HepG2 (cell line): ENCODE results near the gene ANKHD1. TPM values are rescaled to one million over a fixed set of nuclear protein-coding genes. Genes with fewer than 3 reads are reported as not detected.
A peak's percentile ranks its signal among the peaks of the same experiment; 100 is the strongest.

Experiments used
- AKNA ChIP-seq: sonication (generic); formaldehyde crosslinking; IDR thresholded peaks from 2 replicates; pipeline ENCODE4 v1.4.0; 2020; ENCODE audit warnings: missing genetic modification reagents, borderline replicate concordance
- ATM ChIP-seq: fragments of 450-650 bp; IDR thresholded peaks from 2 replicates; pipeline ENCODE4 v1.7.1; 2017; ENCODE audit warnings: mild to moderate bottlenecking, borderline replicate concordance
- CAMTA2 ChIP-seq: sonication (generic); formaldehyde crosslinking; IDR thresholded peaks from 2 replicates; pipeline ENCODE4 v1.4.0; 2020; ENCODE audit warnings: mild to moderate bottlenecking, missing genetic modification reagents, borderline replicate concordance
- FOXA3 ChIP-seq: IDR thresholded peaks from 2 replicates; pipeline ENCODE4 v1.6.1; 2016; ENCODE audit warnings: missing genetic modification reagents, missing compliant biosample characterization
- JUN ChIP-seq: sonication (generic); formaldehyde crosslinking; IDR thresholded peaks from 2 replicates; pipeline ENCODE4 v1.4.0; 2020; ENCODE audit warnings: mild to moderate bottlenecking, missing genetic modification reagents
- MXD1 ChIP-seq: sonication (generic); formaldehyde crosslinking; IDR thresholded peaks from 2 replicates; pipeline ENCODE4 v1.4.0; 2020; ENCODE audit warnings: mild to moderate bottlenecking, missing genetic modification reagents
- RFX5 ChIP-seq: IDR thresholded peaks from 2 replicates; pipeline ENCODE4 v1.6.1; 2011; ENCODE audit warnings: low read depth, low read length, improper control_type of control experiment
- SYNCRIP ChIP-seq: fragments of 200-400 bp; formaldehyde crosslinking; IDR thresholded peaks from 2 replicates; pipeline ENCODE4 v1.6.1; 2018; ENCODE audit warnings: mild to moderate bottlenecking, low read depth, low read length; ENCODE audit not compliant: insufficient read depth
- ZBTB49 ChIP-seq: sonication (generic); formaldehyde crosslinking; IDR thresholded peaks from 2 replicates; pipeline ENCODE4 v1.4.0; 2020; ENCODE audit warnings: missing genetic modification reagents, borderline replicate concordance
- ZNF260 ChIP-seq: sonication (generic); formaldehyde crosslinking; IDR thresholded peaks from 2 replicates; pipeline ENCODE4 v1.4.0; 2020; ENCODE audit warnings: missing genetic modification reagents, low read depth, mild to moderate bottlenecking, borderline replicate concordance
- ZNF280B ChIP-seq: sonication (generic); formaldehyde crosslinking; IDR thresholded peaks from 2 replicates; pipeline ENCODE4 v1.5.0; 2020; ENCODE audit warnings: missing genetic modification reagents, mild to moderate bottlenecking, borderline replicate concordance
- ZNF7 ChIP-seq: IDR thresholded peaks from 2 replicates; pipeline ENCODE4 v1.6.1; 2016; ENCODE audit warnings: missing biosample characterization, missing genetic modification reagents
- ZNF737 ChIP-seq: sonication (generic); formaldehyde crosslinking; IDR thresholded peaks from 2 replicates; pipeline ENCODE4 v1.5.0; 2020; ENCODE audit warnings: missing genetic modification reagents, mild to moderate bottlenecking, borderline replicate concordance
- polyA plus RNA-seq, 8 experiments: library from polyadenylated mRNA; depleted of rRNA in 3 of 8; stranded (reverse) in 7 of 8; unstranded in 1 of 8; fragments of >200 nt; fragmentation: Illumina TruSeq in 4 of 8; extraction: Trizol in 4 of 8; gene quantifications; 2 replicates each; pipeline versions ENCODE4 v1.2.1 to v1.2.3, GENCODE V29; 2011 to 2016; ENCODE audit warnings: low read depth in 4 of 8, missing spikeins in 1 of 8, mixed read lengths in 1 of 8; ENCODE audit not compliant: insufficient read depth in 1 of 8
- total RNA-seq, 5 experiments: library from RNA; depleted of rRNA; stranded (reverse); fragments of >200 nt; fragmentation: Illumina TruSeq; extraction: Trizol; gene quantifications; 2 replicates each; pipeline ENCODE4 v1.2.3, GENCODE V29; 2016; ENCODE audit warnings: low read depth in 1 of 5

ANKHD1 gene
- total and polyA plus RNA-seq, 2 of the 13 experiments (the other 11 are each of a cell fraction or from before 2014, with no cell fraction given) = 69.9 to 82.0 TPM

- TF ChIP-seq ZBTB49 (CRISPR knock-in tag) (no peak), RFX5 (peak; percentile 47; the same call in 1 of the 2 replicates), JUN (CRISPR knock-in tag) (no peak), ZNF280B (CRISPR knock-in tag) (no peak; the same call in 1 of the 2 replicates), ZNF737 (CRISPR knock-in tag) (no peak), AKNA (CRISPR knock-in tag) (no peak), ATM (no peak), MXD1 (no peak), FOXA3 (CRISPR knock-in tag) (peak; percentile 40; the same call in 1 of the 2 replicates), SYNCRIP (no peak), CAMTA2 (no peak), ZNF260 (CRISPR knock-in tag) (no peak), ZNF7 (CRISPR knock-in tag) (no peak)
Measured at GRCh38 chr5:140362875-140363630, 38.6 kb upstream of the ANKHD1 start (continued).
